HepG2 (cell line): ENCODE data around the gene SLBP. TPM values are rescaled to one million over a fixed set of nuclear protein-coding genes. Genes with fewer than 3 reads are reported as not detected.
A peak's percentile ranks its signal among the peaks of the same experiment; 100 is the strongest.

Source experiments
- AHR ChIP-seq: IDR thresholded peaks from 2 replicates; pipeline ENCODE4 v1.6.1; 2018; ENCODE audit warnings: missing genetic modification reagents, missing compliant biosample characterization
- ELF3 ChIP-seq: IDR thresholded peaks from 2 replicates; pipeline ENCODE4 v1.6.1; 2016; ENCODE audit warnings: missing genetic modification reagents, missing compliant biosample characterization
- HOXA9 ChIP-seq: sonication (generic); formaldehyde crosslinking; IDR thresholded peaks from 2 replicates; pipeline ENCODE4 v1.8.1; 2022; ENCODE audit warnings: missing genetic modification reagents, mild to moderate bottlenecking, moderate library complexity, borderline replicate concordance
- KLF12 ChIP-seq: sonication (generic); formaldehyde crosslinking; IDR thresholded peaks from 2 replicates; pipeline ENCODE4 v1.4.0; 2020; ENCODE audit warnings: missing genetic modification reagents, borderline replicate concordance
- SNAI1 ChIP-seq: sonication (generic); formaldehyde crosslinking; IDR thresholded peaks from 2 replicates; pipeline ENCODE4 v1.5.0; 2020; ENCODE audit warnings: mild to moderate bottlenecking, missing genetic modification reagents, borderline replicate concordance
- SOX6 ChIP-seq, 2 experiments: fragments of 450-650 bp in 1 of 2; sonication (generic) in 1 of 2; formaldehyde crosslinking in 1 of 2; IDR thresholded peaks; 2 replicates each; pipeline versions ENCODE4 v1.4.0 to v1.6.1; 2017 to 2020; ENCODE audit warnings: antibody characterized with exemption in 1 of 2, mild to moderate bottlenecking in 1 of 2, missing genetic modification reagents in 1 of 2
- TARDBP ChIP-seq: sonication (generic); formaldehyde crosslinking; IDR thresholded peaks from 2 replicates; pipeline ENCODE4 v1.8.0; 2022; ENCODE audit warnings: mild to moderate bottlenecking, missing genetic modification reagents
- YEATS4 ChIP-seq: sonication (generic); formaldehyde crosslinking; IDR thresholded peaks from 2 replicates; pipeline ENCODE4 v1.4.0; 2020; ENCODE audit warnings: missing genetic modification reagents, borderline replicate concordance
- polyA plus RNA-seq, 8 experiments: library from polyadenylated mRNA; depleted of rRNA in 3 of 8; stranded (reverse) in 7 of 8; unstranded in 1 of 8; fragments of >200 nt; fragmentation: Illumina TruSeq in 4 of 8; extraction: Trizol in 4 of 8; gene quantifications; 2 replicates each; pipeline versions ENCODE4 v1.2.1 to v1.2.3, GENCODE V29; 2011 to 2016; ENCODE audit warnings: low read depth in 4 of 8, missing spikeins in 1 of 8, mixed read lengths in 1 of 8; ENCODE audit not compliant: insufficient read depth in 1 of 8
- total RNA-seq, 5 experiments: library from RNA; depleted of rRNA; stranded (reverse); fragments of >200 nt; fragmentation: Illumina TruSeq; extraction: Trizol; gene quantifications; 2 replicates each; pipeline ENCODE4 v1.2.3, GENCODE V29; 2016; ENCODE audit warnings: low read depth in 1 of 5
- TF ChIP-seq, protein P1 (sequence below): fragments of 450-650 bp; IDR thresholded peaks from 2 replicates; pipeline ENCODE4 v1.6.1; 2017
- TF ChIP-seq, protein P2 (sequence below): sonication (generic); formaldehyde crosslinking; IDR thresholded peaks from 2 replicates; pipeline ENCODE4 v1.4.0; 2020; ENCODE audit warnings: missing genetic modification reagents
- TF ChIP-seq, protein P3 (sequence below): sonication (generic); formaldehyde crosslinking; IDR thresholded peaks from 2 replicates; pipeline ENCODE4; 2020; ENCODE audit warnings: missing genetic modification reagents, mild to moderate bottlenecking, borderline replicate concordance
- TF ChIP-seq, protein P4 (sequence below): IDR thresholded peaks from 2 replicates; pipeline ENCODE4 v1.6.1; 2016; ENCODE audit warnings: low read depth
- TF ChIP-seq, protein P5 (sequence below): sonication (generic); formaldehyde crosslinking; IDR thresholded peaks from 2 replicates; pipeline ENCODE4 v1.9.0; 2021; ENCODE audit warnings: missing genetic modification reagents, mild to moderate bottlenecking, borderline replicate concordance
- TF ChIP-seq, protein P6 (sequence below): sonication (generic); formaldehyde crosslinking; IDR thresholded peaks from 2 replicates; pipeline ENCODE4 v1.4.0; 2020; ENCODE audit warnings: mild to moderate bottlenecking, low read depth, missing genetic modification reagents

The SLBP gene
- total and polyA plus RNA-seq, 2 of the 13 experiments (the other 11 are each of a cell fraction or from before 2014, with no cell fraction given): 43.9 to 104 TPM

DNA sequence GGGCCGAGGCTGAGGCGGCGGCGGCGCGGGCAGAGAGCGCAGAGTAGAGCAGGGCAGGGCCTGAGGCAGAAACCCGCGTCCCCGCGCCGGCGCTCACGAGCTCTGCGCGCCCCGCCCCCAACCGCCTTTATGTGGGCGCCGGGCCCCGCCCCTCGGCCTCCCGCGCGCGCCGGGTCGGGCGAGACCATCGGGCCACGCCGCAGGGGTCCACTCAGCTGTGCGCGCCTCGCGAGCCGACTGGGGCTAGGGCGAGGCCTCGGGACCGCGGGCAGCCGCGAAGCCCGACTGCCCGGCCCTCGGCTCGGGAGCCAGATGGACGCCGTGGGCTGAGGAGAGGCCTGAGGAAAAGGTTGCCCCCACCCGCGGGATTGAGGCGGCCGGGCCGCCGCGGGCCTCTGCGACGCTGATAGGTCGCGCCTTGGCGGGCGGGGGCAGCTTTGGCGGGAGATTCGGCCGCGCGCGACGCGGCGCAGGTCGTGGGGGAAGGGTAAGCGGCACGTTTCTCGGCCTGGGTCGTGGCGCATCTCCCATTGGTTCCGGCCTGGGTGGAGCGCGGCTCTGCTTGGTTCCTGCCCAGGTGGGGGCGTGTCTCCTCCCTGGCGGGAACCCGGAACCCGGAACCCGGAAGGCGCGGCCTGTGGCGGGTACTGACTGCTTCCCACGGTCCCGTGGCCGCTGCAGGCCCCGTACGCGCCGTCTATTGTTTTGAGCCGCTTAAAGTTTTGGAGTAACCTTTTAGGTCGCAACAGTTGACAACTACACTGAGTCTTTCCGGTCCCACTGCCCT, at the start of gene SLBP (continued):
- TF ChIP-seq, protein P1, sequence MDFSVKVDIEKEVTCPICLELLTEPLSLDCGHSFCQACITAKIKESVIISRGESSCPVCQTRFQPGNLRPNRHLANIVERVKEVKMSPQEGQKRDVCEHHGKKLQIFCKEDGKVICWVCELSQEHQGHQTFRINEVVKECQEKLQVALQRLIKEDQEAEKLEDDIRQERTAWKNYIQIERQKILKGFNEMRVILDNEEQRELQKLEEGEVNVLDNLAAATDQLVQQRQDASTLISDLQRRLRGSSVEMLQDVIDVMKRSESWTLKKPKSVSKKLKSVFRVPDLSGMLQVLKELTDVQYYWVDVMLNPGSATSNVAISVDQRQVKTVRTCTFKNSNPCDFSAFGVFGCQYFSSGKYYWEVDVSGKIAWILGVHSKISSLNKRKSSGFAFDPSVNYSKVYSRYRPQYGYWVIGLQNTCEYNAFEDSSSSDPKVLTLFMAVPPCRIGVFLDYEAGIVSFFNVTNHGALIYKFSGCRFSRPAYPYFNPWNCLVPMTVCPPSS: no peak
- TF ChIP-seq SNAI1 (peak; percentile 92), TARDBP (peak; percentile 72), YEATS4 (CRISPR knock-in tag) (peak; percentile 92), SOX6 (IDR thresholded peaks at IDR 0.05) (no peak), SOX6 (CRISPR knock-in tag; IDR thresholded peaks at IDR 0.05) (peak; percentile 64), ELF3 (CRISPR knock-in tag) (peak; percentile 89; the same call in 1 of the 2 replicates), KLF12 (CRISPR knock-in tag) (peak; percentile 92), AHR (CRISPR knock-in tag) (peak; percentile 93; the same call in 1 of the 2 replicates), HOXA9 (peak; percentile 77; the same call in 1 of the 2 replicates)
- TF ChIP-seq, protein P2, sequence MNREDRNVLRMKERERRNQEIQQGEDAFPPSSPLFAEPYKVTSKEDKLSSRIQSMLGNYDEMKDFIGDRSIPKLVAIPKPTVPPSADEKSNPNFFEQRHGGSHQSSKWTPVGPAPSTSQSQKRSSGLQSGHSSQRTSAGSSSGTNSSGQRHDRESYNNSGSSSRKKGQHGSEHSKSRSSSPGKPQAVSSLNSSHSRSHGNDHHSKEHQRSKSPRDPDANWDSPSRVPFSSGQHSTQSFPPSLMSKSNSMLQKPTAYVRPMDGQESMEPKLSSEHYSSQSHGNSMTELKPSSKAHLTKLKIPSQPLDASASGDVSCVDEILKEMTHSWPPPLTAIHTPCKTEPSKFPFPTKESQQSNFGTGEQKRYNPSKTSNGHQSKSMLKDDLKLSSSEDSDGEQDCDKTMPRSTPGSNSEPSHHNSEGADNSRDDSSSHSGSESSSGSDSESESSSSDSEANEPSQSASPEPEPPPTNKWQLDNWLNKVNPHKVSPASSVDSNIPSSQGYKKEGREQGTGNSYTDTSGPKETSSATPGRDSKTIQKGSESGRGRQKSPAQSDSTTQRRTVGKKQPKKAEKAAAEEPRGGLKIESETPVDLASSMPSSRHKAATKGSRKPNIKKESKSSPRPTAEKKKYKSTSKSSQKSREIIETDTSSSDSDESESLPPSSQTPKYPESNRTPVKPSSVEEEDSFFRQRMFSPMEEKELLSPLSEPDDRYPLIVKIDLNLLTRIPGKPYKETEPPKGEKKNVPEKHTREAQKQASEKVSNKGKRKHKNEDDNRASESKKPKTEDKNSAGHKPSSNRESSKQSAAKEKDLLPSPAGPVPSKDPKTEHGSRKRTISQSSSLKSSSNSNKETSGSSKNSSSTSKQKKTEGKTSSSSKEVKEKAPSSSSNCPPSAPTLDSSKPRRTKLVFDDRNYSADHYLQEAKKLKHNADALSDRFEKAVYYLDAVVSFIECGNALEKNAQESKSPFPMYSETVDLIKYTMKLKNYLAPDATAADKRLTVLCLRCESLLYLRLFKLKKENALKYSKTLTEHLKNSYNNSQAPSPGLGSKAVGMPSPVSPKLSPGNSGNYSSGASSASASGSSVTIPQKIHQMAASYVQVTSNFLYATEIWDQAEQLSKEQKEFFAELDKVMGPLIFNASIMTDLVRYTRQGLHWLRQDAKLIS (CRISPR knock-in tag): no peak
- TF ChIP-seq, protein P3, sequence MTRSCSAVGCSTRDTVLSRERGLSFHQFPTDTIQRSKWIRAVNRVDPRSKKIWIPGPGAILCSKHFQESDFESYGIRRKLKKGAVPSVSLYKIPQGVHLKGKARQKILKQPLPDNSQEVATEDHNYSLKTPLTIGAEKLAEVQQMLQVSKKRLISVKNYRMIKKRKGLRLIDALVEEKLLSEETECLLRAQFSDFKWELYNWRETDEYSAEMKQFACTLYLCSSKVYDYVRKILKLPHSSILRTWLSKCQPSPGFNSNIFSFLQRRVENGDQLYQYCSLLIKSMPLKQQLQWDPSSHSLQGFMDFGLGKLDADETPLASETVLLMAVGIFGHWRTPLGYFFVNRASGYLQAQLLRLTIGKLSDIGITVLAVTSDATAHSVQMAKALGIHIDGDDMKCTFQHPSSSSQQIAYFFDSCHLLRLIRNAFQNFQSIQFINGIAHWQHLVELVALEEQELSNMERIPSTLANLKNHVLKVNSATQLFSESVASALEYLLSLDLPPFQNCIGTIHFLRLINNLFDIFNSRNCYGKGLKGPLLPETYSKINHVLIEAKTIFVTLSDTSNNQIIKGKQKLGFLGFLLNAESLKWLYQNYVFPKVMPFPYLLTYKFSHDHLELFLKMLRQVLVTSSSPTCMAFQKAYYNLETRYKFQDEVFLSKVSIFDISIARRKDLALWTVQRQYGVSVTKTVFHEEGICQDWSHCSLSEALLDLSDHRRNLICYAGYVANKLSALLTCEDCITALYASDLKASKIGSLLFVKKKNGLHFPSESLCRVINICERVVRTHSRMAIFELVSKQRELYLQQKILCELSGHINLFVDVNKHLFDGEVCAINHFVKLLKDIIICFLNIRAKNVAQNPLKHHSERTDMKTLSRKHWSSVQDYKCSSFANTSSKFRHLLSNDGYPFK (CRISPR knock-in tag): peak; percentile 68
- TF ChIP-seq, protein P4, sequence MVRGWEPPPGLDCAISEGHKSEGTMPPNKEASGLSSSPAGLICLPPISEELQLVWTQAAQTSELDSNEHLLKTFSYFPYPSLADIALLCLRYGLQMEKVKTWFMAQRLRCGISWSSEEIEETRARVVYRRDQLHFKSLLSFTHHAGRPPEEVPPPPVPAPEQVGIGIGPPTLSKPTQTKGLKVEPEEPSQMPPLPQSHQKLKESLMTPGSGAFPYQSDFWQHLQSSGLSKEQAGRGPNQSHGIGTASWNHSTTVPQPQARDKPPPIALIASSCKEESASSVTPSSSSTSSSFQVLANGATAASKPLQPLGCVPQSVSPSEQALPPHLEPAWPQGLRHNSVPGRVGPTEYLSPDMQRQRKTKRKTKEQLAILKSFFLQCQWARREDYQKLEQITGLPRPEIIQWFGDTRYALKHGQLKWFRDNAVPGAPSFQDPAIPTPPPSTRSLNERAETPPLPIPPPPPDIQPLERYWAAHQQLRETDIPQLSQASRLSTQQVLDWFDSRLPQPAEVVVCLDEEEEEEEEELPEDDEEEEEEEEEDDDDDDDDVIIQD (CRISPR knock-in tag): no peak
- TF ChIP-seq, protein P5, sequence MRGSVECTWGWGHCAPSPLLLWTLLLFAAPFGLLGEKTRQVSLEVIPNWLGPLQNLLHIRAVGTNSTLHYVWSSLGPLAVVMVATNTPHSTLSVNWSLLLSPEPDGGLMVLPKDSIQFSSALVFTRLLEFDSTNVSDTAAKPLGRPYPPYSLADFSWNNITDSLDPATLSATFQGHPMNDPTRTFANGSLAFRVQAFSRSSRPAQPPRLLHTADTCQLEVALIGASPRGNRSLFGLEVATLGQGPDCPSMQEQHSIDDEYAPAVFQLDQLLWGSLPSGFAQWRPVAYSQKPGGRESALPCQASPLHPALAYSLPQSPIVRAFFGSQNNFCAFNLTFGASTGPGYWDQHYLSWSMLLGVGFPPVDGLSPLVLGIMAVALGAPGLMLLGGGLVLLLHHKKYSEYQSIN (CRISPR knock-in tag): no peak
- TF ChIP-seq, protein P6, sequence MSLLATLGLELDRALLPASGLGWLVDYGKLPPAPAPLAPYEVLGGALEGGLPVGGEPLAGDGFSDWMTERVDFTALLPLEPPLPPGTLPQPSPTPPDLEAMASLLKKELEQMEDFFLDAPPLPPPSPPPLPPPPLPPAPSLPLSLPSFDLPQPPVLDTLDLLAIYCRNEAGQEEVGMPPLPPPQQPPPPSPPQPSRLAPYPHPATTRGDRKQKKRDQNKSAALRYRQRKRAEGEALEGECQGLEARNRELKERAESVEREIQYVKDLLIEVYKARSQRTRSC: 0 out of 2 replicates have a peak, but pooled peaks have one; percentile 48
